Naive thymus-derived CD4-positive, alpha-beta T cell (primary cell): ENCODE results near the gene NTRK1. TPM values are rescaled to one million over a fixed set of nuclear protein-coding genes. Genes with fewer than 3 reads are reported as not detected.
A peak's percentile ranks its signal among the peaks of the same experiment; 100 is the strongest.

ENCODE experiments used
- ATAC-seq: fragments of 150-1000 bp; cut with Tn5 transposase; 2 replicates; pipeline ENCODE4 v1.10.0; 2021; ENCODE audit warnings: mild to moderate bottlenecking, moderate library complexity
- CTCF ChIA-PET: fragments of 350-600 bp; sonication (Branson Sonifier 250); formaldehyde crosslinking; loops from one replicate; lab custom pipeline; 2021; ENCODE audit warnings: antibody characterized with exemption; lab: Charles Lee
- POLR2A ChIA-PET: fragments of 350-600 bp; sonication (Branson Sonifier 250); formaldehyde crosslinking; loops from one replicate; lab custom pipeline; 2021; ENCODE audit warnings: antibody characterized with exemption, inconsistent platforms; lab: Charles Lee
- DNase-seq, 9 donors: peaks; one replicate each; pipeline versions ENCODE4 v3.0.0 to v3.0.0-alpha.2; 2020 to 2022; ENCODE audit warnings: mixed read lengths in 1 of 9
- H3K27ac ChIP-seq: one replicate; pipeline ENCODE4 v1.7.0; 2013; ENCODE audit warnings: mild to moderate bottlenecking, low read depth, low read length, moderate library complexity
- H3K27me3 ChIP-seq, 2 donors: one replicate each; pipeline ENCODE4 v1.7.0; 2013; ENCODE audit warnings: low read length in 2 of 2, mild to moderate bottlenecking in 2 of 2, moderate library complexity in 2 of 2; ENCODE audit not compliant: control insufficient read depth in 2 of 2, insufficient read depth in 2 of 2
- H3K36me3 ChIP-seq, 3 experiments: 1 replicate in 2 of 3; 2 replicates in 1 of 3; pipeline ENCODE4 v1.7.0; 2013; ENCODE audit warnings: low read length in 3 of 3, mild to moderate bottlenecking in 3 of 3, moderate library complexity in 1 of 3; ENCODE audit not compliant: insufficient read depth in 3 of 3, control insufficient read depth in 2 of 3
- H3K4me1 ChIP-seq, 2 donors: one replicate each; pipeline ENCODE4 v1.7.0; 2013; ENCODE audit warnings: low read length in 2 of 2, mild to moderate bottlenecking in 2 of 2, moderate library complexity in 1 of 2; ENCODE audit not compliant: control insufficient read depth in 2 of 2, insufficient read depth in 2 of 2
- H3K4me3 ChIP-seq: 2 replicates; pipeline ENCODE4 v1.7.0; 2013; ENCODE audit warnings: mild to moderate bottlenecking, low read length
- H3K9me3 ChIP-seq, 3 experiments: 1 replicate in 2 of 3; 2 replicates in 1 of 3; pipeline ENCODE4 v1.7.0; 2013; ENCODE audit warnings: low read length in 3 of 3; ENCODE audit not compliant: control insufficient read depth in 2 of 3
- H3K27ac Mint-ChIP-seq, 9 donors: one replicate each; pipeline ENCODE4 v1.8.0; 2020 to 2022; ENCODE audit warnings: mixed read lengths in 9 of 9, mild to moderate bottlenecking in 8 of 9, moderate library complexity in 5 of 9, inconsistent platforms in 2 of 9
- H3K27me3 Mint-ChIP-seq, 5 donors: one replicate each; pipeline ENCODE4 v1.8.0; 2021 to 2022; ENCODE audit warnings: mixed read lengths in 5 of 5, mild to moderate bottlenecking in 1 of 5
- H3K36me3 Mint-ChIP-seq, 5 donors: one replicate each; pipeline ENCODE4 v1.8.0; 2020 to 2022; ENCODE audit warnings: mixed read lengths in 5 of 5, mild to moderate bottlenecking in 3 of 5, inconsistent platforms in 1 of 5
- H3K4me1 Mint-ChIP-seq, 7 donors: one replicate each; pipeline ENCODE4 v1.8.0; 2020 to 2022; ENCODE audit warnings: mixed read lengths in 7 of 7, mild to moderate bottlenecking in 3 of 7, inconsistent platforms in 1 of 7
- H3K4me3 Mint-ChIP-seq, 10 donors: one replicate each; pipeline ENCODE4 v1.8.0; 2020 to 2022; ENCODE audit warnings: mild to moderate bottlenecking in 10 of 10, mixed read lengths in 10 of 10, moderate library complexity in 6 of 10, inconsistent platforms in 2 of 10
- H3K9me3 Mint-ChIP-seq, 11 donors: one replicate each; pipeline ENCODE4 v1.8.0; 2020 to 2022; ENCODE audit warnings: mixed read lengths in 11 of 11, mild to moderate bottlenecking in 4 of 11, inconsistent platforms in 1 of 11, moderate library complexity in 1 of 11
- intact Hi-C, 2 donors: fragments of 100-400 bp; cut with micrococcal nuclease; formaldehyde crosslinking; loops; one replicate each; pipeline ENCODE4 v1.15.1; 2023
- polyA plus RNA-seq, 2 donors: library from polyadenylated mRNA; unstranded; fragments of 300-500 nt; fragmentation: Illumina TruSeq; gene quantifications; one replicate each; pipeline ENCODE4 v1.2.3, GENCODE V29; 2021
- total RNA-seq, 6 experiments: library from RNA in 5 of 6; stranded (reverse) in 5 of 6; gene quantifications; 1 replicate in 5 of 6; 2 replicates in 1 of 6; pipeline ENCODE4 v1.2.3 and lab custom pipeline; 2021 to 2026

Gene NTRK1
- total and polyA plus RNA-seq, 7 experiments from 2014 or later = 0.09 to 17.3 (median 3.3) TPM; not detected in 3

GRCh38 chr1:156849151-156849496, 11.5 kb upstream of the NTRK1 start:
- Histone ChIP-seq H3K9me3 (no peaks in the 10 kb centered on the region), H3K4me1 (peaks cover 0 to 19% of the 10 kb centered on the region in 2 donors), H3K27me3 (peaks cover 0 to 3% of the 10 kb centered on the region in 2 donors), H3K36me3 (no peaks in the 10 kb centered on the region), H3K27ac (no peak overlapping the region), H3K4me3 (peak overlapping the region; percentile 47)
- Mint-ChIP-seq H3K36me3 (peaks cover 0 to under 1% (median 0%) of the 10 kb centered on the region in 5 donors), H3K4me1 (peaks cover 10 to 39% (median 30%) of the 10 kb centered on the region in 7 donors), H3K27ac (peak overlapping the region in 7 of 9 donors; percentile 10 to 86 (median 58)), H3K9me3 (peaks cover 0 to 2% (median 0%) of the 10 kb centered on the region in 11 donors), H3K4me3 (peak overlapping the region in 9 of 10 donors; percentile 53 to 80 (median 65)), H3K27me3 (peaks cover 3 to 40% (median 22%) of the 10 kb centered on the region in 5 donors)
- ATAC-seq (no peak), DNase-seq (no peak)
- ChIA-PET POLR2A (interaction anchor here (0.6 to 1.7 kb wide), 4 partner anchors 9 to 46 kb away, joined by 3 to 6 read pairs (median 5); partner anchors contain the start of gene NTRK1), CTCF (interaction anchor here (0.6 to 4.4 kb wide), 6 partner anchors 11 to 757 kb away, joined by 3 to 24 read pairs (median 4); partner anchors contain the start of genes INSRR and NTRK1)
- intact Hi-C loops = loop anchor here in 1 of 2 donors (2.0 kb wide), 1 partner anchor 14 kb away; no protein-coding TSS in a partner anchor

- POLR2A ChIA-PET = no interaction called here
- CTCF ChIA-PET = interaction anchor here (0.9 to 1.3 kb wide), 3 partner anchors 14 to 162 kb away, joined by 3 read pairs; no protein-coding TSS in a partner anchor
- Histone ChIP-seq H3K36me3 (no peaks in the 10 kb centered on the region), H3K27me3 (no peaks in the 10 kb centered on the region), H3K4me1 (peaks cover 0 to 7% of the 10 kb centered on the region in 2 donors), H3K4me3 (no peak overlapping the region), H3K9me3 (no peaks in the 10 kb centered on the region), H3K27ac (no peak overlapping the region)
- Mint-ChIP-seq H3K4me3 (no peak overlapping the region), H3K27ac (no peak overlapping the region), H3K36me3 (no peaks in the 10 kb centered on the region), H3K4me1 (peaks cover 7 to 23% (median 15%) of the 10 kb centered on the region in 7 donors), H3K9me3 (no peaks in the 10 kb centered on the region), H3K27me3 (peaks cover 0 to 26% (median 7%) of the 10 kb centered on the region in 5 donors)
- no peak for ATAC-seq
- DNase-seq = no peak
- intact Hi-C loops = no loop called here
Observed at GRCh38 chr1:156851779-156852417, 8.8 kb upstream of the NTRK1 start.

- Mint-ChIP-seq H3K36me3 (no peaks in the 10 kb centered on the region), H3K27ac (no peak overlapping the region), H3K27me3 (peaks cover 0 to 26% (median 7%) of the 10 kb centered on the region in 5 donors), H3K9me3 (no peaks in the 10 kb centered on the region), H3K4me3 (no peak overlapping the region), H3K4me1 (peaks cover 7 to 21% (median 15%) of the 10 kb centered on the region in 7 donors)
- DNase-seq (no peak), ATAC-seq (no peak)
- Histone ChIP-seq H3K4me3 (no peak overlapping the region), H3K27me3 (no peaks in the 10 kb centered on the region), H3K27ac (no peak overlapping the region), H3K36me3 (no peaks in the 10 kb centered on the region), H3K9me3 (no peaks in the 10 kb centered on the region), H3K4me1 (peaks cover 0 to 7% of the 10 kb centered on the region in 2 donors)
- intact Hi-C loops = no loop called here
- ChIA-PET CTCF (interaction anchor here (0.9 to 1.3 kb wide), 3 partner anchors 14 to 163 kb away, joined by 3 read pairs; no protein-coding TSS in a partner anchor), POLR2A (interaction anchor here (1.5 kb wide), 1 partner anchor 10 kb away, joined by 3 read pairs; no protein-coding TSS in a partner anchor)
Observed at GRCh38 chr1:156852418-156852874, 8.2 kb upstream of the NTRK1 start.

- POLR2A ChIA-PET = interaction anchor here (1.5 kb wide), 1 partner anchor 8 kb away, joined by 3 read pairs; no protein-coding TSS in a partner anchor
- Mint-ChIP-seq H3K4me3 (no peak overlapping the region), H3K27me3 (peaks cover 10 to 32% (median 12%) of the 10 kb centered on the region in 5 donors), H3K9me3 (no peaks in the 10 kb centered on the region), H3K27ac (no peak overlapping the region), H3K36me3 (no peaks in the 10 kb centered on the region), H3K4me1 (peaks cover 0 to 20% (median 9%) of the 10 kb centered on the region in 7 donors)
- CTCF ChIA-PET = interaction anchor here (1.4 kb wide), 1 partner anchor 15 kb away, joined by 4 read pairs; no protein-coding TSS in a partner anchor
- no peak overlapping the region for H3K27ac ChIP-seq
- H3K36me3 ChIP-seq = no peaks in the 10 kb centered on the region
- no peak for DNase-seq
- no peak for ATAC-seq
- H3K4me3 ChIP-seq = no peak overlapping the region
- no peaks in the 10 kb centered on the region for H3K9me3 ChIP-seq
- intact Hi-C loops = no loop called here
- no peaks in the 10 kb centered on the region for H3K27me3 ChIP-seq
- no peaks in the 10 kb centered on the region for H3K4me1 ChIP-seq
Observed at GRCh38 chr1:156853761-156854160, 6.9 kb upstream of the NTRK1 start.

GRCh38 chr1:156854634-156855033, 6.0 kb upstream of the NTRK1 start:
- intact Hi-C loops = no loop called here
- no peaks in the 10 kb centered on the region for H3K9me3 ChIP-seq
- Mint-ChIP-seq H3K27ac (no peak overlapping the region), H3K36me3 (no peaks in the 10 kb centered on the region), H3K4me3 (no peak overlapping the region), H3K9me3 (no peaks in the 10 kb centered on the region), H3K4me1 (peaks cover 1 to 18% (median 8%) of the 10 kb centered on the region in 7 donors), H3K27me3 (peaks cover 12 to 36% (median 13%) of the 10 kb centered on the region in 5 donors)
- peaks cover 0 to 4% of the 10 kb centered on the region in 2 donors for H3K27me3 ChIP-seq
- H3K36me3 ChIP-seq = no peaks in the 10 kb centered on the region
- ChIA-PET CTCF (interaction anchor here (1.0 to 1.4 kb wide), 2 partner anchors 15 to 41 kb away, joined by 3 to 4 read pairs; no protein-coding TSS in a partner anchor), POLR2A (no interaction called here)
- DNase-seq (no peak), ATAC-seq (no peak)
- no peak overlapping the region for H3K27ac ChIP-seq
- H3K4me1 ChIP-seq = peaks cover 0 to 4% of the 10 kb centered on the region in 2 donors
- no peak overlapping the region for H3K4me3 ChIP-seq

GRCh38 chr1:156856282-156856785, 4.3 kb upstream of the NTRK1 start:
- Mint-ChIP-seq H3K27me3 (peaks cover 18 to 41% (median 20%) of the 10 kb centered on the region in 5 donors), H3K9me3 (no peaks in the 10 kb centered on the region), H3K36me3 (no peaks in the 10 kb centered on the region), H3K4me3 (no peak overlapping the region), H3K27ac (no peak overlapping the region), H3K4me1 (peaks cover 9 to 25% (median 17%) of the 10 kb centered on the region in 7 donors)
- H3K4me1 ChIP-seq = peaks cover 5 to 20% of the 10 kb centered on the region in 2 donors
- H3K4me3 ChIP-seq = no peak overlapping the region
- CTCF ChIA-PET = interaction anchor here (0.5 to 1.1 kb wide), 3 partner anchors 8 to 18 kb away, joined by 3 to 4 read pairs (median 3); no protein-coding TSS in a partner anchor
- no peaks in the 10 kb centered on the region for H3K36me3 ChIP-seq
- DNase-seq = no peak
- no peaks in the 10 kb centered on the region for H3K9me3 ChIP-seq
- no peak for ATAC-seq
- POLR2A ChIA-PET = interaction anchor here (0.7 kb wide), 1 partner anchor 23 kb away, joined by 4 read pairs; no protein-coding TSS in a partner anchor
- no peak overlapping the region for H3K27ac ChIP-seq
- H3K27me3 ChIP-seq = peaks cover 3 to 10% of the 10 kb centered on the region in 2 donors
- intact Hi-C loops = no loop called here
